GM12878 (cell line): ENCODE data around the gene KIAA1671. TPM values are rescaled to one million over a fixed set of nuclear protein-coding genes. Genes with fewer than 3 reads are reported as not detected.

Experiments
- ATAC-seq: fragments of 200-7000 bp; cut with Tn5 transposase; 3 replicates; pipeline ENCODE4 v1.9.1; 2020; ENCODE audit warnings: mild to moderate bottlenecking, moderate library complexity
- BruUV-seq: library from RNA; stranded (reverse); fragments of 400-500 nt; replicated peaks from 2 replicates; lab custom pipeline; 2021; lab: Mats Ljungman, UMichigan
- CTCF ChIA-PET: fragments of 300-600 bp; sonication (Branson Sonifier 250); formaldehyde crosslinking; extraction: SDS; loops from one replicate; lab custom pipeline; 2021; ENCODE audit warnings: inconsistent platforms; lab: Yijun Ruan, JAX
- POLR2A ChIA-PET: fragments of 350-600 bp; formaldehyde crosslinking; extraction: SDS; loops from one replicate; lab custom pipeline; 2021; ENCODE audit warnings: inconsistent platforms; lab: Charles Lee
- RAD21 ChIA-PET: fragments of 300-600 bp; sonication (Branson Sonifier 250); formaldehyde crosslinking; loops from one replicate; lab custom pipeline; 2023; ENCODE audit warnings: antibody characterized with exemption; ENCODE audit not compliant: unreplicated experiment; lab: Charles Lee
- SMC1A ChIA-PET: fragments of 300-600 bp; sonication (Branson Sonifier 250); formaldehyde crosslinking; loops from one replicate; lab custom pipeline; 2023; ENCODE audit not compliant: unreplicated experiment, uncharacterized antibody; lab: Charles Lee
- DNase-seq: peaks from one replicate; pipeline ENCODE4 v3.0.0-alpha.2; 2011; ENCODE audit warnings: low read depth, low spot score
- FAIRE-seq: peaks from 3 replicates; lab custom pipeline; 2011; peaks lifted over from hg19 to GRCh38; lab: Jason Lieb, UNC
- H2AFZ ChIP-seq: 2 replicates; pipeline ENCODE4 v1.6.0; 2011; ENCODE audit warnings: low read depth, low read length, control low read depth; ENCODE audit not compliant: control insufficient read depth
- H3K27ac ChIP-seq: 2 replicates; pipeline ENCODE4 v1.5.1; 2011; ENCODE audit warnings: control low read depth; ENCODE audit not compliant: control insufficient read depth, insufficient read depth
- H3K27me3 ChIP-seq, 2 experiments: replicated peaks in 1 of 2; 2 replicates each; pipeline versions ENCODE4 v1.6.0 to v1.6.1; 2011; ENCODE audit warnings: low read length in 1 of 2; ENCODE audit not compliant: control insufficient read depth in 2 of 2, insufficient read depth in 2 of 2
- H3K36me3 ChIP-seq, 2 experiments: 2 replicates each; pipeline ENCODE4 v1.5.1; 2011; ENCODE audit warnings: low read length in 1 of 2; ENCODE audit not compliant: control insufficient read depth in 2 of 2, insufficient read depth in 2 of 2
- H3K4me1 ChIP-seq: 2 replicates; pipeline ENCODE4 v1.6.1; 2011; ENCODE audit warnings: mild to moderate bottlenecking, low read length, moderate library complexity, mixed read lengths; ENCODE audit not compliant: control insufficient read depth, insufficient read depth
- H3K4me2 ChIP-seq: 2 replicates; pipeline ENCODE4 v1.6.0; 2011; ENCODE audit warnings: control low read depth; ENCODE audit not compliant: control insufficient read depth, insufficient read depth
- H3K4me3 ChIP-seq: fragments of 200-600 bp; sonication (generic); 2 replicates; pipeline ENCODE4 v1.5.1; 2016
- H3K79me2 ChIP-seq: 2 replicates; pipeline ENCODE4 v1.6.0; 2011; ENCODE audit warnings: low read length; ENCODE audit not compliant: control insufficient read depth, insufficient read depth
- H3K9ac ChIP-seq: 2 replicates; pipeline ENCODE4 v1.8.0; 2011; ENCODE audit warnings: low read length, control low read depth, mixed read lengths; ENCODE audit not compliant: control insufficient read depth, insufficient read depth
- H3K9me3 ChIP-seq: replicated peaks from 3 replicates; pipeline ENCODE4 v1.5.1; 2011; ENCODE audit warnings: mild to moderate bottlenecking, low read length; ENCODE audit not compliant: control insufficient read depth, insufficient read depth
- H4K20me1 ChIP-seq: 2 replicates; pipeline ENCODE4 v1.6.0; 2011; ENCODE audit not compliant: control insufficient read depth, insufficient read depth
- BHLHE40 ChIP-seq, 2 experiments: fragments of 450-650 bp in 1 of 2; IDR thresholded peaks; 2 replicates each; pipeline ENCODE4 v1.6.1; 2011 to 2017; ENCODE audit warnings: low read depth in 2 of 2, borderline replicate concordance in 1 of 2, improper control_type of control experiment in 1 of 2, low read length in 1 of 2, mild to moderate bottlenecking in 1 of 2
- CEBPB ChIP-seq, 2 experiments: fragments of 150-350 bp in 1 of 2; IDR thresholded peaks; 2 replicates each; pipeline ENCODE4 v1.6.1; 2012 to 2014; ENCODE audit warnings: low read depth in 2 of 2, low read length in 2 of 2, borderline replicate concordance in 1 of 2, inconsistent platforms in 1 of 2
- FOXK2 ChIP-seq: fragments of 450-650 bp; IDR thresholded peaks from 2 replicates; pipeline ENCODE4 v1.6.1; 2017; ENCODE audit warnings: mild to moderate bottlenecking, moderate library complexity
- HDAC2 ChIP-seq: fragments of 200-600 bp; sonication (generic); IDR thresholded peaks from 2 replicates; pipeline ENCODE4 v1.6.1; 2017
- IKZF2 ChIP-seq, 2 experiments: fragments of 450-650 bp; IDR thresholded peaks; 2 replicates each; pipeline ENCODE4 v1.6.1; 2017; ENCODE audit warnings: mild to moderate bottlenecking in 2 of 2, moderate library complexity in 2 of 2
- JUNB ChIP-seq: IDR thresholded peaks from 2 replicates; pipeline ENCODE4 v1.6.1; 2016; ENCODE audit warnings: antibody characterized with exemption, mild to moderate bottlenecking
- NR2C1 ChIP-seq: fragments of 450-650 bp; IDR thresholded peaks from 2 replicates; pipeline ENCODE4 v1.6.1; 2017; ENCODE audit warnings: antibody characterized with exemption, mild to moderate bottlenecking, moderate library complexity
- POLR2AphosphoS2 ChIP-seq: IDR thresholded peaks from 2 replicates; pipeline ENCODE4 v1.6.1; 2011; ENCODE audit warnings: low read depth, mild to moderate bottlenecking, low read length, improper control_type of control experiment, moderate library complexity
- RCOR1 ChIP-seq: conservative IDR thresholded peaks from 2 replicates; pipeline ENCODE4 v1.6.1; 2012; ENCODE audit warnings: low read depth, low read length, improper control_type of control experiment
- SIX5 ChIP-seq: IDR thresholded peaks from 2 replicates; pipeline ENCODE4 v1.6.1; 2011; ENCODE audit warnings: mild to moderate bottlenecking, low read depth, low read length, moderate library complexity; ENCODE audit not compliant: severe bottlenecking
- SMAD1 ChIP-seq: fragments of 450-650 bp; IDR thresholded peaks from 2 replicates; pipeline ENCODE4 v1.6.1; 2018; ENCODE audit warnings: mild to moderate bottlenecking, low read depth; ENCODE audit not compliant: partially characterized antibody
- SPI1 ChIP-seq: IDR thresholded peaks from 2 replicates; pipeline ENCODE4 v1.6.1; 2011; ENCODE audit warnings: low read depth, mild to moderate bottlenecking, low read length, moderate library complexity, borderline replicate concordance; ENCODE audit not compliant: insufficient read depth
- TCF12 ChIP-seq: IDR thresholded peaks from 2 replicates; pipeline ENCODE4 v1.6.1; 2011; ENCODE audit warnings: low read depth, mild to moderate bottlenecking, low read length
- ZNF217 ChIP-seq: fragments of 450-650 bp; IDR thresholded peaks from 2 replicates; pipeline ENCODE4 v1.6.1; 2017; ENCODE audit warnings: antibody characterized with exemption, mild to moderate bottlenecking
- ZNF384 ChIP-seq: IDR thresholded peaks from 2 replicates; pipeline ENCODE4 v1.6.1; 2012; ENCODE audit warnings: low read depth, mild to moderate bottlenecking, low read length, improper control_type of control experiment, borderline replicate concordance
- WGBS: methylation state at CpG from one replicate; pipeline ENCODE4 v1.1.6; 2016; ENCODE audit warnings: low lambda C conversion rate; ENCODE audit not compliant: insufficient replicate concordance, insufficient coverage; ENCODE audit errors: missing lambda C conversion rate; 5-methylcytosine and 5-hydroxymethylcytosine counted together
- in situ Hi-C: fragments of 300-500 bp; cut with MboI; formaldehyde crosslinking; loops from 9 replicates; pipeline ENCODE4 v1.14.3; 2018; ENCODE audit warnings: mixed read lengths
- intact Hi-C: fragments of 100-400 bp; cut with micrococcal nuclease; formaldehyde crosslinking; loops from one replicate; pipeline ENCODE4 v1.14.2; 2022; ENCODE audit not compliant: unreplicated experiment
- polyA plus RNA-seq, 11 experiments: library from polyadenylated mRNA; depleted of rRNA in 4 of 11; unstranded in 6 of 11; stranded (reverse) in 5 of 11; fragments of >200 nt; fragmentation: Nextera tagmentation in 4 of 11; fragmentation: Illumina TruSeq in 1 of 11; extraction: Ambion mirVana in 4 of 11; extraction: Trizol in 1 of 11; gene quantifications; 1 replicate in 1 of 11; 2 replicates in 10 of 11; pipeline versions ENCODE4 v1.2.1 to v1.2.3, GENCODE V29; 2011 to 2016; ENCODE audit warnings: inconsistent platforms in 2 of 11, missing spikeins in 2 of 11, low read depth in 1 of 11
- total RNA-seq, 4 experiments: library from RNA; depleted of rRNA in 3 of 4; stranded (reverse); fragments of >200 nt in 3 of 4; fragmentation: Illumina TruSeq in 1 of 4; extraction: Trizol in 1 of 4; gene quantifications; 2 replicates each; pipeline versions ENCODE4 v1.2.1 to v1.2.3, GENCODE V29; 2013 to 2021
- TF ChIP-seq, protein P1 (sequence below): fragments of 450-650 bp; IDR thresholded peaks from 2 replicates; pipeline ENCODE4 v1.6.1; 2017; ENCODE audit warnings: borderline replicate concordance
- TF ChIP-seq, protein P2 (sequence below): fragments of 150-350 bp; IDR thresholded peaks from 2 replicates; pipeline ENCODE4 v1.6.1; 2014; ENCODE audit warnings: mild to moderate bottlenecking, low read depth, low read length
- TF ChIP-seq, protein P3 (sequence below): fragments of 450-650 bp; IDR thresholded peaks from 2 replicates; pipeline ENCODE4 v1.6.1; 2017; ENCODE audit warnings: mild to moderate bottlenecking, low read depth, inconsistent platforms; ENCODE audit not compliant: poor library complexity, severe bottlenecking
- TF ChIP-seq, protein P4 (sequence below): IDR thresholded peaks from 2 replicates; pipeline ENCODE4 v1.6.1; 2011; ENCODE audit warnings: mild to moderate bottlenecking, low read depth, low read length, moderate library complexity; ENCODE audit not compliant: insufficient replicate concordance

KIAA1671 gene
- total and polyA plus RNA-seq, 10 of the 15 experiments (the other 5 are each of a cell fraction or from before 2014, with no cell fraction given): 0.05 to 2.7 (median 0.33) TPM

DNA sequence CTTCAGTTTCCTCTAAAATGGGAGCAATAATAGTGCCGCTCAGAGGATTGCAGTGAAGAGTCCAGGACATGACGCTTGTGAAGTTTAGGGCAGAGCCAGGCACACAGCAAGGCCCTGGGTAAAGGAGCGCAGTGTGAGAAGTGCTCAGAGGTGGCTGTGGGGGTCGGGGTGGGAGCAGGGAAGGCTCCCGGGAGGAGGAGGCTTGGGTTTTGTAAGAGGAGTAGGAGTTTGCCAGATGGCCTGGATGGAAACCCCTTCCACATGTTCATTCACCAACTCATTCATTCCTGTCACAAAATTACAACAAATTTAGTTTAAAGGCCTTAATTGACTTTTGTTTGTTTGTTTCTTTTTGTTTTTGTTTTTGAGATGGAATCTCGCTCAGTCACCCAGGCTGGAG is 283.9 kb downstream of the KIAA1671 start:
- ChIA-PET POLR2A (no interaction called here), SMC1A (no interaction called here), RAD21 (interaction anchor here (1.6 kb wide), 1 partner anchor 155 kb away, joined by 3 read pairs; no protein-coding TSS in a partner anchor), CTCF (interaction anchor here (0.6 to 3.2 kb wide), 7 partner anchors 56 to 210 kb away, joined by 3 to 24 read pairs (median 3); no protein-coding TSS in a partner anchor)
- 56% methylated on average over 6 of the region's 6 CpGs for WGBS
- H3K4me1 ChIP-seq: no peaks in the 10 kb centered on the region
- no peaks in the 10 kb centered on the region for H3K9me3 ChIP-seq
- H3K36me3 ChIP-seq: no peaks in the 10 kb centered on the region
- H3K79me2 ChIP-seq: no peaks in the 10 kb centered on the region
- in situ Hi-C loops (loop anchor here (10.0 kb wide), 1 partner anchor 538 kb away; no protein-coding TSS in a partner anchor), intact Hi-C loops (loop anchor here (2.0 to 10.0 kb wide), 3 partner anchors 98 to 538 kb away; no protein-coding TSS in a partner anchor)
- H4K20me1 ChIP-seq: no peaks in the 10 kb centered on the region
- DNase-seq: no peak
- no peak overlapping the region for H3K4me3 ChIP-seq
- FAIRE-seq: no peak
- no peak overlapping the region for H3K4me2 ChIP-seq
- H2AFZ ChIP-seq: no peak overlapping the region
- H3K27ac ChIP-seq: no peak overlapping the region
- no peak overlapping the region for H3K9ac ChIP-seq
- ATAC-seq: no peak
- no peaks in the 10 kb centered on the region for H3K27me3 ChIP-seq
- no TSS peak for BruUV-seq
- no peak for TF ChIP-seq POLR2AphosphoS2
- TF ChIP-seq SIX5: no peak
- TF ChIP-seq, protein P1, sequence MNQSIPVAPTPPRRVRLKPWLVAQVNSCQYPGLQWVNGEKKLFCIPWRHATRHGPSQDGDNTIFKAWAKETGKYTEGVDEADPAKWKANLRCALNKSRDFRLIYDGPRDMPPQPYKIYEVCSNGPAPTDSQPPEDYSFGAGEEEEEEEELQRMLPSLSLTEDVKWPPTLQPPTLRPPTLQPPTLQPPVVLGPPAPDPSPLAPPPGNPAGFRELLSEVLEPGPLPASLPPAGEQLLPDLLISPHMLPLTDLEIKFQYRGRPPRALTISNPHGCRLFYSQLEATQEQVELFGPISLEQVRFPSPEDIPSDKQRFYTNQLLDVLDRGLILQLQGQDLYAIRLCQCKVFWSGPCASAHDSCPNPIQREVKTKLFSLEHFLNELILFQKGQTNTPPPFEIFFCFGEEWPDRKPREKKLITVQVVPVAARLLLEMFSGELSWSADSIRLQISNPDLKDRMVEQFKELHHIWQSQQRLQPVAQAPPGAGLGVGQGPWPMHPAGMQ: no peak
- no peak for TF ChIP-seq NR2C1
- TF ChIP-seq CEBPB (IDR thresholded peaks at IDR 0.05; ENCODE audit: borderline replicate concordance in 1 of 2, low read depth in 2 of 2, low read length in 2 of 2): no peak
- TF ChIP-seq, protein P2, sequence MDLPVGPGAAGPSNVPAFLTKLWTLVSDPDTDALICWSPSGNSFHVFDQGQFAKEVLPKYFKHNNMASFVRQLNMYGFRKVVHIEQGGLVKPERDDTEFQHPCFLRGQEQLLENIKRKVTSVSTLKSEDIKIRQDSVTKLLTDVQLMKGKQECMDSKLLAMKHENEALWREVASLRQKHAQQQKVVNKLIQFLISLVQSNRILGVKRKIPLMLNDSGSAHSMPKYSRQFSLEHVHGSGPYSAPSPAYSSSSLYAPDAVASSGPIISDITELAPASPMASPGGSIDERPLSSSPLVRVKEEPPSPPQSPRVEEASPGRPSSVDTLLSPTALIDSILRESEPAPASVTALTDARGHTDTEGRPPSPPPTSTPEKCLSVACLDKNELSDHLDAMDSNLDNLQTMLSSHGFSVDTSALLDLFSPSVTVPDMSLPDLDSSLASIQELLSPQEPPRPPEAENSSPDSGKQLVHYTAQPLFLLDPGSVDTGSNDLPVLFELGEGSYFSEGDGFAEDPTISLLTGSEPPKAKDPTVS: no peak
- TF ChIP-seq BHLHE40 (IDR thresholded peaks at IDR 0.05; ENCODE audit: borderline replicate concordance in 1 of 2, low read depth in 2 of 2, low read length in 1 of 2): no peak
- no peak for TF ChIP-seq SMAD1
- no peak for TF ChIP-seq SPI1
- TF ChIP-seq RCOR1: no peak
- TF ChIP-seq ZNF384: no peak
- TF ChIP-seq, protein P3, sequence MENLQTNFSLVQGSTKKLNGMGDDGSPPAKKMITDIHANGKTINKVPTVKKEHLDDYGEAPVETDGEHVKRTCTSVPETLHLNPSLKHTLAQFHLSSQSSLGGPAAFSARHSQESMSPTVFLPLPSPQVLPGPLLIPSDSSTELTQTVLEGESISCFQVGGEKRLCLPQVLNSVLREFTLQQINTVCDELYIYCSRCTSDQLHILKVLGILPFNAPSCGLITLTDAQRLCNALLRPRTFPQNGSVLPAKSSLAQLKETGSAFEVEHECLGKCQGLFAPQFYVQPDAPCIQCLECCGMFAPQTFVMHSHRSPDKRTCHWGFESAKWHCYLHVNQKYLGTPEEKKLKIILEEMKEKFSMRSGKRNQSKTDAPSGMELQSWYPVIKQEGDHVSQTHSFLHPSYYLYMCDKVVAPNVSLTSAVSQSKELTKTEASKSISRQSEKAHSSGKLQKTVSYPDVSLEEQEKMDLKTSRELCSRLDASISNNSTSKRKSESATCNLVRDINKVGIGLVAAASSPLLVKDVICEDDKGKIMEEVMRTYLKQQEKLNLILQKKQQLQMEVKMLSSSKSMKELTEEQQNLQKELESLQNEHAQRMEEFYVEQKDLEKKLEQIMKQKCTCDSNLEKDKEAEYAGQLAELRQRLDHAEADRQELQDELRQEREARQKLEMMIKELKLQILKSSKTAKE: no peak
- no peak for TF ChIP-seq FOXK2
- TF ChIP-seq TCF12: no peak
- no peak for TF ChIP-seq HDAC2
- no peak for TF ChIP-seq IKZF2 (IDR thresholded peaks at IDR 0.05)
- no peak for TF ChIP-seq JUNB
- TF ChIP-seq, protein P4, sequence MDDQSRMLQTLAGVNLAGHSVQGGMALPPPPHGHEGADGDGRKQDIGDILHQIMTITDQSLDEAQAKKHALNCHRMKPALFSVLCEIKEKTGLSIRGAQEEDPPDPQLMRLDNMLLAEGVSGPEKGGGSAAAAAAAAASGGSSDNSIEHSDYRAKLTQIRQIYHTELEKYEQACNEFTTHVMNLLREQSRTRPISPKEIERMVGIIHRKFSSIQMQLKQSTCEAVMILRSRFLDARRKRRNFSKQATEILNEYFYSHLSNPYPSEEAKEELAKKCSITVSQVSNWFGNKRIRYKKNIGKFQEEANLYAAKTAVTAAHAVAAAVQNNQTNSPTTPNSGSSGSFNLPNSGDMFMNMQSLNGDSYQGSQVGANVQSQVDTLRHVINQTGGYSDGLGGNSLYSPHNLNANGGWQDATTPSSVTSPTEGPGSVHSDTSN: no peak
- TF ChIP-seq ZNF217: no peak
